HepG2 (cell line): ENCODE measurements around the gene RABL6. TPM values are rescaled to one million over a fixed set of nuclear protein-coding genes. Genes with fewer than 3 reads are reported as not detected.

Experiments used
- AGO1 ChIP-seq: fragments of 200-400 bp; formaldehyde crosslinking; IDR thresholded peaks from 2 replicates; pipeline ENCODE4 v1.6.1; 2017; ENCODE audit warnings: mild to moderate bottlenecking, low read depth, low read length, moderate library complexity; ENCODE audit not compliant: poor library complexity, severe bottlenecking
- BORCS8-MEF2B ChIP-seq: sonication (generic); formaldehyde crosslinking; IDR thresholded peaks from 2 replicates; pipeline ENCODE4 v1.8.0; 2022; ENCODE audit warnings: mild to moderate bottlenecking, missing genetic modification reagents
- CAMTA2 ChIP-seq: sonication (generic); formaldehyde crosslinking; IDR thresholded peaks from 2 replicates; pipeline ENCODE4 v1.4.0; 2020; ENCODE audit warnings: mild to moderate bottlenecking, missing genetic modification reagents, borderline replicate concordance
- CBX2 ChIP-seq, 2 experiments: fragments of 200-600 bp in 1 of 2; sonication (generic); formaldehyde crosslinking in 1 of 2; IDR thresholded peaks; 2 replicates each; pipeline versions ENCODE4 v1.7.0 to v1.8.1; 2018 to 2022; ENCODE audit warnings: low read depth in 2 of 2, low read length in 1 of 2, mild to moderate bottlenecking in 1 of 2, missing genetic modification reagents in 1 of 2
- CREM ChIP-seq, 2 experiments: sonication (generic) in 1 of 2; formaldehyde crosslinking in 1 of 2; IDR thresholded peaks; 2 replicates each; pipeline versions ENCODE4 v1.4.0 to v1.6.1; 2016 to 2020; ENCODE audit warnings: antibody characterized with exemption in 1 of 2, mild to moderate bottlenecking in 1 of 2, missing genetic modification reagents in 1 of 2
- GABPB1 ChIP-seq: IDR thresholded peaks from 2 replicates; pipeline ENCODE4 v1.6.1; 2016; ENCODE audit warnings: mild to moderate bottlenecking, missing genetic modification reagents, moderate library complexity, missing compliant biosample characterization
- HES4 ChIP-seq: sonication (generic); formaldehyde crosslinking; IDR thresholded peaks from 2 replicates; pipeline ENCODE4 v1.9.0; 2021; ENCODE audit warnings: mild to moderate bottlenecking, missing genetic modification reagents, borderline replicate concordance
- HNF1A ChIP-seq, 2 experiments: sonication (generic) in 1 of 2; formaldehyde crosslinking in 1 of 2; IDR thresholded peaks; 2 replicates each; pipeline versions ENCODE4 v1.4.0 to v1.6.1; 2016 to 2020; ENCODE audit warnings: borderline replicate concordance in 1 of 2, low read depth in 1 of 2, mild to moderate bottlenecking in 1 of 2, missing genetic modification reagents in 1 of 2
- IRF2 ChIP-seq: IDR thresholded peaks from 2 replicates; pipeline ENCODE4 v1.6.1; 2018; ENCODE audit warnings: missing genetic modification reagents, missing compliant biosample characterization
- KMT2B ChIP-seq: IDR thresholded peaks from 2 replicates; pipeline ENCODE4 v1.6.1; 2016; ENCODE audit warnings: missing genetic modification reagents, missing compliant biosample characterization
- PCBP1 ChIP-seq: fragments of 200-400 bp; formaldehyde crosslinking; IDR thresholded peaks from 2 replicates; pipeline ENCODE4 v1.6.1; 2017; ENCODE audit warnings: mild to moderate bottlenecking, low read depth, low read length, borderline replicate concordance
- PHF8 ChIP-seq: sonication (generic); formaldehyde crosslinking; IDR thresholded peaks from 2 replicates; pipeline ENCODE4 v1.5.0; 2020; ENCODE audit warnings: missing genetic modification reagents
- POLR2AphosphoS2 ChIP-seq: IDR thresholded peaks from 2 replicates; pipeline ENCODE4 v1.6.1; 2011; ENCODE audit warnings: low read depth, low read length, improper control_type of control experiment
- RAD21 ChIP-seq: fragments of 450-650 bp; formaldehyde crosslinking; IDR thresholded peaks from 2 replicates; pipeline ENCODE4 v1.5.0; 2020; ENCODE audit warnings: mild to moderate bottlenecking
- RARA ChIP-seq: IDR thresholded peaks from 2 replicates; pipeline ENCODE4 v1.6.1; 2016; ENCODE audit warnings: missing genetic modification reagents, missing compliant biosample characterization
- SMYD3 ChIP-seq: sonication (generic); formaldehyde crosslinking; IDR thresholded peaks from 2 replicates; pipeline ENCODE4 v1.8.1; 2023; ENCODE audit warnings: mild to moderate bottlenecking, missing genetic modification reagents
- SOX6 ChIP-seq, 2 experiments: fragments of 450-650 bp in 1 of 2; sonication (generic) in 1 of 2; formaldehyde crosslinking in 1 of 2; IDR thresholded peaks; 2 replicates each; pipeline versions ENCODE4 v1.4.0 to v1.6.1; 2017 to 2020; ENCODE audit warnings: antibody characterized with exemption in 1 of 2, mild to moderate bottlenecking in 1 of 2, missing genetic modification reagents in 1 of 2
- SYNCRIP ChIP-seq: fragments of 200-400 bp; formaldehyde crosslinking; IDR thresholded peaks from 2 replicates; pipeline ENCODE4 v1.6.1; 2018; ENCODE audit warnings: mild to moderate bottlenecking, low read depth, low read length; ENCODE audit not compliant: insufficient read depth
- ZFP41 ChIP-seq: sonication (generic); formaldehyde crosslinking; IDR thresholded peaks from 2 replicates; pipeline ENCODE4 v1.4.0; 2020; ENCODE audit warnings: mild to moderate bottlenecking, missing genetic modification reagents, borderline replicate concordance
- ZNF570 ChIP-seq: sonication (generic); formaldehyde crosslinking; IDR thresholded peaks from 2 replicates; pipeline ENCODE4 v1.4.0; 2020; ENCODE audit warnings: mild to moderate bottlenecking, missing genetic modification reagents, borderline replicate concordance
- ZNF615 ChIP-seq: sonication (generic); formaldehyde crosslinking; IDR thresholded peaks from 2 replicates; pipeline ENCODE4 v1.5.0; 2020; ENCODE audit warnings: mild to moderate bottlenecking, missing genetic modification reagents, borderline replicate concordance
- ZNF639 ChIP-seq: conservative IDR thresholded peaks from 2 replicates; pipeline ENCODE4 v1.6.1; 2018; ENCODE audit warnings: missing genetic modification reagents
- ZNF703 ChIP-seq: sonication (generic); formaldehyde crosslinking; IDR thresholded peaks from 2 replicates; pipeline ENCODE4 v1.5.1; 2020; ENCODE audit warnings: missing genetic modification reagents, mild to moderate bottlenecking, moderate library complexity, borderline replicate concordance
- ZNF792 ChIP-seq: IDR thresholded peaks from 2 replicates; pipeline ENCODE4 v1.6.1; 2016
- polyA plus RNA-seq, 8 experiments: library from polyadenylated mRNA; depleted of rRNA in 3 of 8; stranded (reverse) in 7 of 8; unstranded in 1 of 8; fragments of >200 nt; fragmentation: Illumina TruSeq in 4 of 8; extraction: Trizol in 4 of 8; gene quantifications; 2 replicates each; pipeline versions ENCODE4 v1.2.1 to v1.2.3, GENCODE V29; 2011 to 2016; ENCODE audit warnings: low read depth in 4 of 8, missing spikeins in 1 of 8, mixed read lengths in 1 of 8; ENCODE audit not compliant: insufficient read depth in 1 of 8
- total RNA-seq, 5 experiments: library from RNA; depleted of rRNA; stranded (reverse); fragments of >200 nt; fragmentation: Illumina TruSeq; extraction: Trizol; gene quantifications; 2 replicates each; pipeline ENCODE4 v1.2.3, GENCODE V29; 2016; ENCODE audit warnings: low read depth in 1 of 5

Gene RABL6
- total and polyA plus RNA-seq, 2 of the 13 experiments (the other 11 are each of a cell fraction or from before 2014, with no cell fraction given): 81.5 to 125 TPM

- TF ChIP-seq GABPB1 (peak; percentile 62), PCBP1 (no peak), CREM (IDR thresholded peaks at IDR 0.05) (no peak; the same call in 1 of the 2 replicates), CREM (CRISPR knock-in tag; IDR thresholded peaks at IDR 0.05) (no peak), ZNF570 (CRISPR knock-in tag) (0 out of 2 replicates have a peak, but pooled peaks have one; percentile 27), BORCS8-MEF2B (CRISPR knock-in tag) (peak; percentile 78), POLR2AphosphoS2 (no peak), RAD21 (CRISPR knock-in tag) (0 out of 2 replicates have a peak, but pooled peaks have one; percentile 41), HES4 (CRISPR knock-in tag) (peak; percentile 89), IRF2 (no peak), KMT2B (CRISPR knock-in tag) (no peak), ZNF792 (CRISPR knock-in tag) (no peak), HNF1A (IDR thresholded peaks at IDR 0.05; ENCODE audit: low read depth) (no peak), HNF1A (CRISPR knock-in tag; IDR thresholded peaks at IDR 0.05; ENCODE audit: borderline replicate concordance) (peak; percentile 34; the same call in 1 of the 2 replicates), SMYD3 (CRISPR knock-in tag) (peak; percentile 85; the same call in 1 of the 2 replicates), RARA (CRISPR knock-in tag) (peak; percentile 23; the same call in 1 of the 2 replicates), SOX6 (IDR thresholded peaks at IDR 0.05) (no peak), SOX6 (CRISPR knock-in tag; IDR thresholded peaks at IDR 0.05) (peak; percentile 11; the same call in 1 of the 2 replicates), AGO1 (peak; percentile 99), CAMTA2 (no peak; the same call in 1 of the 2 replicates), ZFP41 (CRISPR knock-in tag) (0 out of 2 replicates have a peak, but pooled peaks have one; percentile 22), ZNF639 (CRISPR knock-in tag) (peak; percentile 52; the same call in 1 of the 2 replicates), PHF8 (CRISPR knock-in tag) (peak; percentile 76), ZNF703 (no peak), CBX2 (IDR thresholded peaks at IDR 0.05; ENCODE audit: low read depth, low read length) (no peak), CBX2 (CRISPR knock-in tag; IDR thresholded peaks at IDR 0.05; ENCODE audit: low read depth) (no peak), SYNCRIP (no peak), ZNF615 (CRISPR knock-in tag) (no peak)
These were observed 40.2 kb downstream of the RABL6 start (continued) for GRCh38 chr9:136847826-136848392.
